H1 (cell line): ENCODE measurements around the gene BABAM2. TPM values are rescaled to one million over a fixed set of nuclear protein-coding genes. Genes with fewer than 3 reads are reported as not detected.

Source experiments
- ATF2 ChIP-seq: IDR thresholded peaks from 2 replicates; pipeline ENCODE4 v1.6.1; 2012; ENCODE audit warnings: low read length, inconsistent platforms
- ATF3 ChIP-seq: IDR thresholded peaks from 2 replicates; pipeline ENCODE4 v1.6.1; 2011; ENCODE audit warnings: low read depth, mild to moderate bottlenecking, low read length; ENCODE audit not compliant: insufficient read depth
- JUN ChIP-seq: IDR thresholded peaks from 2 replicates; pipeline ENCODE4 v1.6.1; 2011; ENCODE audit warnings: low read depth, mild to moderate bottlenecking, improper control_type of control experiment, low read length
- SIRT6 ChIP-seq: IDR thresholded peaks from one replicate; pipeline ENCODE4 v1.7.1; 2012; ENCODE audit warnings: low read length, inconsistent platforms
- SP4 ChIP-seq: IDR thresholded peaks from 2 replicates; pipeline ENCODE4 v1.6.1; 2012; ENCODE audit warnings: low read length, inconsistent platforms
- polyA plus RNA-seq, 7 experiments: library from polyadenylated mRNA; depleted of rRNA in 3 of 7; stranded (reverse) in 5 of 7; unstranded in 2 of 7; fragments of >200 nt in 5 of 7; fragments of 200-250 nt in 2 of 7; gene quantifications; 1 replicate in 5 of 7; 2 replicates in 1 of 7; 4 replicates in 1 of 7; pipeline versions ENCODE4 v1.2.1 to v1.2.3, GENCODE V29; 2011 to 2013; ENCODE audit warnings: missing spikeins in 2 of 7, mixed read lengths in 2 of 7
- total RNA-seq: library from RNA; stranded (reverse); fragmentation: NEBNext Ultra II Directional; extraction: Animal tissue kit (Norgen Biotek cat#: 25700); gene quantifications from 2 replicates; pipeline ENCODE4 v1.2.1, GENCODE V29; 2021

BABAM2 gene
- total and polyA plus RNA-seq, 2 of the 8 experiments (the other 6 are each of a cell fraction or from before 2014, with no cell fraction given): 15.8 to 20.9 TPM

GRCh38 chr2:27906074-27906473, 15.5 kb downstream of the BABAM2 start (continued):
- TF ChIP-seq ATF2 (no peak), SP4 (no peak), SIRT6 (no peak), ATF3 (no peak), JUN (no peak)
